Transverse colon (tissue), 4 donors: ENCODE data around the gene CDH13. TPM values are rescaled to one million over a fixed set of nuclear protein-coding genes. Genes with fewer than 3 reads are reported as not detected.

Experiments
- DNase-seq: peaks from one replicate; pipeline ENCODE4 v3.0.0-alpha.2; 2019
- H3K27ac ChIP-seq, 4 donors: fragments of 200-600 bp; sonication (generic); 2 replicates each; pipeline ENCODE4 v1.5.1; 2016 to 2018; ENCODE audit warnings: inconsistent platforms in 4 of 4
- H3K27me3 ChIP-seq: fragments of 200-600 bp; sonication (generic); 2 replicates; pipeline ENCODE4 v1.5.1; 2017; ENCODE audit warnings: inconsistent platforms
- H3K36me3 ChIP-seq, 4 donors: fragments of 200-600 bp; sonication (generic); 2 replicates each; pipeline ENCODE4 v1.5.1; 2017 to 2019; ENCODE audit warnings: inconsistent platforms in 4 of 4
- H3K4me1 ChIP-seq, 4 donors: fragments of 200-600 bp; sonication (generic); 2 replicates each; pipeline ENCODE4 v1.5.1; 2017 to 2020; ENCODE audit warnings: inconsistent platforms in 4 of 4
- H3K4me3 ChIP-seq, 4 donors: fragments of 200-600 bp; sonication (generic); 1 replicate in 1 of 4; 2 replicates in 3 of 4; pipeline versions ENCODE4 v1.5.1 to v1.6.1; 2017 to 2019; ENCODE audit warnings: inconsistent platforms in 4 of 4
- H3K9me3 ChIP-seq, 2 donors: fragments of 200-600 bp; sonication (generic); 2 replicates each; pipeline ENCODE4 v1.5.1; 2017 to 2019; ENCODE audit warnings: inconsistent platforms in 2 of 2
- EP300 ChIP-seq: sonication (generic); formaldehyde crosslinking; IDR thresholded peaks from one replicate; pipeline ENCODE4 v1.6.1; 2017; ENCODE audit warnings: antibody characterized with exemption, low read depth
- POLR2A ChIP-seq: fragments of 450-650 bp; IDR thresholded peaks from one replicate; pipeline ENCODE4 v1.6.1; 2016; ENCODE audit warnings: antibody characterized with exemption, mild to moderate bottlenecking, moderate library complexity
- POLR2AphosphoS5 ChIP-seq, 3 donors: sonication (generic); formaldehyde crosslinking; IDR thresholded peaks; one replicate each; pipeline ENCODE4 v1.6.1; 2016; ENCODE audit warnings: antibody characterized with exemption in 3 of 3
- whole genome bisulfite sequencing, 2 donors: methylation state at CpG; one replicate each; pipeline ENCODE4 v1.1.5; 2018; ENCODE audit warnings: low coverage in 1 of 2; 5-methylcytosine and 5-hydroxymethylcytosine counted together
- in situ Hi-C, 4 donors: fragments of 200-750 bp; cut with MboI; loops; one replicate each; pipeline versions ENCODE4 v1.15.0 to v1.15.1; 2017; ENCODE audit warnings: low sequenced_read_pairs in 3 of 4, low pct_ligation_motif_present in 1 of 4, low pct_unique_long_range_greater_than_20kb in 1 of 4
- intact Hi-C: fragments of 100-400 bp; cut with DNase I; formaldehyde crosslinking; loops from one replicate; pipeline ENCODE4 v1.15.1; 2023; ENCODE audit warnings: low total_unique reads
- total RNA-seq, 4 donors: library from RNA; depleted of rRNA; stranded (reverse); fragments of >200 nt; gene quantifications; one replicate each; pipeline ENCODE4 v1.1.0, GENCODE V29; 2016
- TF ChIP-seq, protein P1 (sequence below), 5 experiments: fragments of 200-600 bp in 3 of 5; fragments of 450-650 bp in 2 of 5; sonication (generic) in 3 of 5; IDR thresholded peaks; 1 replicate in 2 of 5; 2 replicates in 3 of 5; pipeline ENCODE4 v1.5.1; 2016 to 2017; ENCODE audit warnings: antibody characterized with exemption in 5 of 5, inconsistent platforms in 3 of 5, mild to moderate bottlenecking in 2 of 5, moderate library complexity in 1 of 5

The CDH13 gene
- total RNA-seq, 4 donors from 2014 or later = 3.8 to 28.1 (median 5.8) TPM

DNA sequence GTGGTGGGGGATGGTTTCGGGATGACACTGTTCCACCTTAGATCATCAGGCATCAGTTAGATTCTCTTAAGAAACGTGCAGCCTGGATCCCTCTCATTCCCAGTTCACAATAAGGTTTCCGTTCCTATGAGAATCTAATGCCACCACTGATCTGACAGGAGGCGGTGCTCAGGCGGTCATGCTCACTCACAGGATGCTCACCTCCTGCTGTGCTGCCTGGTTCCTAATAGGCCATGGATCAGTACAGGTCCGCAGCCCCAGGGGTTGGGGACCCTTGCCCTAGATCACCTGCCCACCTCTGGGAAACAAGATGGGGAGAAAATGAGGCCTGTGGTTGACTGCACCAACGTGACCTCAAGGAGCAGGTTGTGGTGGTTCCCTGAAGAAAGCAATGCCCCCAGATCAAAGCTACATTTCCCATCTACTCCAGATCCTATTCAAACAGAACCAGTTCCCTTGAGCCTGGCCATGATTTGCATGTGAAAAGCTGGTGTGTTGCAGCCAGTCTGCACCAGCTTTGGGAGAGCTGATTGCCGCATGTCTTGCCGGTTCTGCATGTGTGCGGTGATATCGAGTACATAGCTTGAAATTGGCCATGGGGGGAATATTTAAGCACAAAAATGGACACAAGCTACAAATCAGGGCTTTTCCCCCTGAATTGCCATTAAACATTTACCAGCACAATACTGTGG, 997.8 kb downstream of the CDH13 start:
- no peaks in the 10 kb centered on the region for H3K36me3 ChIP-seq
- in situ Hi-C loops = no loop called here
- WGBS, 2 donors = 62 to 89% methylated on average over 2 to 11 of the region's 11 CpGs
- H3K9me3 ChIP-seq = no peaks in the 10 kb centered on the region
- intact Hi-C loops = no loop called here
- TF ChIP-seq POLR2AphosphoS5 (IDR thresholded peaks at IDR 0.05) (no peak), POLR2A (no peak), EP300 (no peak)
- TF ChIP-seq, protein P1, sequence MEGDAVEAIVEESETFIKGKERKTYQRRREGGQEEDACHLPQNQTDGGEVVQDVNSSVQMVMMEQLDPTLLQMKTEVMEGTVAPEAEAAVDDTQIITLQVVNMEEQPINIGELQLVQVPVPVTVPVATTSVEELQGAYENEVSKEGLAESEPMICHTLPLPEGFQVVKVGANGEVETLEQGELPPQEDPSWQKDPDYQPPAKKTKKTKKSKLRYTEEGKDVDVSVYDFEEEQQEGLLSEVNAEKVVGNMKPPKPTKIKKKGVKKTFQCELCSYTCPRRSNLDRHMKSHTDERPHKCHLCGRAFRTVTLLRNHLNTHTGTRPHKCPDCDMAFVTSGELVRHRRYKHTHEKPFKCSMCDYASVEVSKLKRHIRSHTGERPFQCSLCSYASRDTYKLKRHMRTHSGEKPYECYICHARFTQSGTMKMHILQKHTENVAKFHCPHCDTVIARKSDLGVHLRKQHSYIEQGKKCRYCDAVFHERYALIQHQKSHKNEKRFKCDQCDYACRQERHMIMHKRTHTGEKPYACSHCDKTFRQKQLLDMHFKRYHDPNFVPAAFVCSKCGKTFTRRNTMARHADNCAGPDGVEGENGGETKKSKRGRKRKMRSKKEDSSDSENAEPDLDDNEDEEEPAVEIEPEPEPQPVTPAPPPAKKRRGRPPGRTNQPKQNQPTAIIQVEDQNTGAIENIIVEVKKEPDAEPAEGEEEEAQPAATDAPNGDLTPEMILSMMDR (IDR thresholded peaks at IDR 0.05) = no peak
- H3K27ac ChIP-seq = no peak overlapping the region
- no peaks in the 10 kb centered on the region for H3K4me1 ChIP-seq
- no peak for DNase-seq
- H3K4me3 ChIP-seq = no peak overlapping the region
- no peaks in the 10 kb centered on the region for H3K27me3 ChIP-seq

DNA sequence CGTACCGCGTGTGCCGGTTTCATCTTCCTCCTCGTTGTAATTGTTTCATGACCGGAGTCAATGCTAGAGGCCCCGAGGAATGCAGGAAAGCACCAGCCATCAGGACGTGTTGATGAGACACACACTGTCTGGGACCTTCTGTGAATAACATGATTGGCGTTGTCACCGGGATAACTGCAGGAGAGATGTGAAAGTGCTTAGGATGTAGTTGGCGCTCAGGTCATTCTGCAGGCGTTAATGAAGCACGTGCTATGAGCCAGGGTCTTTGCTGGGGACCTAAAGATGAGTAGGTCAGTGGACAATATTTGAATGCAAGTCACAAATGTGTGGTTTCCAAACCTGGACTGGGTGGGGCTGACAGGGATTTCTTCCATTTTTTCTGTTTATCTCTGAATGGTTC, 999.4 kb downstream of the CDH13 start:
- TF ChIP-seq, protein P1 (IDR thresholded peaks at IDR 0.05) = no peak
- TF ChIP-seq POLR2AphosphoS5 (IDR thresholded peaks at IDR 0.05) (no peak), EP300 (no peak), POLR2A (no peak)
- WGBS, 2 donors = 91 to 94% methylated on average over 9 to 13 of the region's 13 CpGs
- H3K9me3 ChIP-seq = no peaks in the 10 kb centered on the region
- H3K27me3 ChIP-seq = no peaks in the 10 kb centered on the region
- in situ Hi-C loops = no loop called here
- no peak overlapping the region for H3K4me3 ChIP-seq
- H3K4me1 ChIP-seq = no peaks in the 10 kb centered on the region
- no peak for DNase-seq
- no peak overlapping the region for H3K27ac ChIP-seq
- no peaks in the 10 kb centered on the region for H3K36me3 ChIP-seq
- intact Hi-C loops = no loop called here

DNA sequence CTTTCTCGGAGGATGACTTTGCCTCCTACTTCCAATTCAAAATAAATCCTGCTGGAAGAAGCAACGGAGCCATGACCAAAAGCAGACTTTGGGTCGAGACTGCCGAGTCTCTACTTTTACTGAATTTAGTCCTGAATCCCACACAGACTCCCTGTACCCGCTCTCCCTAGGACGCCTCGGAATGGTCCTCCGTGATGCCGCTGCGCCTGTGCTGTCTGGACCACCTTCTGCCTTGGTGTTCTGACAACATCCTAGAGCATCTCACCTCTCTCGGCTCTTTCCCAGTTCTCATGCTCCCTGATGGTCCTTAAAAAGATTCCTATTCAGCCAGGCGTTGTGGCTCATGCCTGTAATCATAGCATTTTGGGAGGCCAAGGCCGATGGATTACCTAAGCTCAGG, 999.9 kb downstream of the CDH13 start:
- no peak for TF ChIP-seq POLR2A
- TF ChIP-seq EP300 = no peak
- TF ChIP-seq, protein P1 (IDR thresholded peaks at IDR 0.05) = no peak
- no peak for TF ChIP-seq POLR2AphosphoS5 (IDR thresholded peaks at IDR 0.05)
- intact Hi-C loops (no loop called here), in situ Hi-C loops (no loop called here)
- Histone ChIP-seq H3K4me3 (no peak overlapping the region), H3K27ac (no peak overlapping the region), H3K9me3 (no peaks in the 10 kb centered on the region), H3K4me1 (no peaks in the 10 kb centered on the region), H3K36me3 (no peaks in the 10 kb centered on the region), H3K27me3 (no peaks in the 10 kb centered on the region)
- 83 to 90% methylated on average over 1 to 13 of the region's 13 CpGs for WGBS, 2 donors
- no peak for DNase-seq

DNA sequence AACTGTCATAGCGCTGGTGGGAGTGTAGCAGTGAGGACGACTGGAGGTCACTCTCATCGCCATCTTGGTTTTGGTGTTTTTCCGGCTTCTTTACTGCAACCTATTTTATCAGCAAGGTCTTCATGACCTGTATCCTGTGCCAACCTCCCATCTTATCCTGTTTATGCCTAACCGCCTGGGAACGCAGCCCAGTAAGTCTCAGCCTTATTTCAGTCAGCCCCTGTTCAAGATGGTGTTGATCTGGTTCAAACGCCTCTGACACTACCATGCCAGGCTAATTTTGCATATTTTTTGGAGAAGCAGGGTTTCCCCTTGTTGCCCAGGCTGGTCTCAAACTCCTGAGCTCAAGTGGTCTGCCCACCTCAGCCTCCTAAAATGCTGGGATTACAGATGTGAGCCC, 1001.2 kb downstream of the CDH13 start:
- no peaks in the 10 kb centered on the region for H3K27me3 ChIP-seq
- 79 to 80% methylated on average over 1 to 7 of the region's 7 CpGs for WGBS, 2 donors
- intact Hi-C loops = no loop called here
- in situ Hi-C loops = no loop called here
- no peaks in the 10 kb centered on the region for H3K36me3 ChIP-seq
- TF ChIP-seq, protein P1 (IDR thresholded peaks at IDR 0.05) = no peak
- TF ChIP-seq POLR2AphosphoS5 (IDR thresholded peaks at IDR 0.05) = no peak
- TF ChIP-seq POLR2A = no peak
- no peak for TF ChIP-seq EP300
- DNase-seq = no peak
- H3K4me3 ChIP-seq = no peak overlapping the region
- no peaks in the 10 kb centered on the region for H3K9me3 ChIP-seq
- no peaks in the 10 kb centered on the region for H3K4me1 ChIP-seq
- no peak overlapping the region for H3K27ac ChIP-seq
